ENCODE data around the gene CDH22. TPM values are rescaled to one million over a fixed set of nuclear protein-coding genes. Genes with fewer than 3 reads are reported as not detected.

CDH22 gene
- total RNA-seq, 1 donor from 2014 or later, result 0.18 TPM

- TF ChIP-seq, protein P1, sequence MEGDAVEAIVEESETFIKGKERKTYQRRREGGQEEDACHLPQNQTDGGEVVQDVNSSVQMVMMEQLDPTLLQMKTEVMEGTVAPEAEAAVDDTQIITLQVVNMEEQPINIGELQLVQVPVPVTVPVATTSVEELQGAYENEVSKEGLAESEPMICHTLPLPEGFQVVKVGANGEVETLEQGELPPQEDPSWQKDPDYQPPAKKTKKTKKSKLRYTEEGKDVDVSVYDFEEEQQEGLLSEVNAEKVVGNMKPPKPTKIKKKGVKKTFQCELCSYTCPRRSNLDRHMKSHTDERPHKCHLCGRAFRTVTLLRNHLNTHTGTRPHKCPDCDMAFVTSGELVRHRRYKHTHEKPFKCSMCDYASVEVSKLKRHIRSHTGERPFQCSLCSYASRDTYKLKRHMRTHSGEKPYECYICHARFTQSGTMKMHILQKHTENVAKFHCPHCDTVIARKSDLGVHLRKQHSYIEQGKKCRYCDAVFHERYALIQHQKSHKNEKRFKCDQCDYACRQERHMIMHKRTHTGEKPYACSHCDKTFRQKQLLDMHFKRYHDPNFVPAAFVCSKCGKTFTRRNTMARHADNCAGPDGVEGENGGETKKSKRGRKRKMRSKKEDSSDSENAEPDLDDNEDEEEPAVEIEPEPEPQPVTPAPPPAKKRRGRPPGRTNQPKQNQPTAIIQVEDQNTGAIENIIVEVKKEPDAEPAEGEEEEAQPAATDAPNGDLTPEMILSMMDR (IDR thresholded peaks at IDR 0.05; ENCODE audit: unreplicated experiment), result no peak
- Mint-ChIP-seq H3K9me3 (no peaks in the 10 kb centered on the region), H3K36me3 (no peaks in the 10 kb centered on the region), H3K4me1 (no peaks in the 10 kb centered on the region), H3K27ac (no peak overlapping the region), H3K4me3 (no peak overlapping the region), H3K27me3 (ENCODE audit: low read depth) (peaks cover 36% of the 10 kb centered on the region)
- peak; percentile 85 to 94 for DNase-seq (ENCODE audit: low spot score in 2 of 2, unreplicated experiment in 2 of 2)
These were observed 52.7 kb downstream of the CDH22 start for GRCh38 chr20:46255440-46256104.

DNA sequence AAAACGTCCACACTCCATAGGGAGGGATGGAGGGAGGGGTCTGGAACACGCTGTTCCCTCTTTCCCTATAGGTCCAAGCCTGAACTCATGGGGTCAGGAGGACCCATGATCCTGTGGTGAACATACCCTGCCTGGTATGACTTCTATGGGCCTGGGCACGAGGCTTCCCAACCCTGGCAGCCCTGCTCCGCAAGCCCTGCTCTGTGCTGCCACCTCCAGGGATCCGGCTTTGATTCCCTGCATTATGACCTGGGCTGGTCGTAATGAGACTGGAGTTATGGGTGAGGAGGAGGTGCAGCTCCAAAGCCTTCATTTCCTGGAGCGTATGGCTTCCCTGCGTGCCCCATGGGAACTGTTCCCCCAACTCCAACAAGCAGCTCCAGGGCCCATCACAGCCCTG is 54.9 kb downstream of the CDH22 start:
- Mint-ChIP-seq H3K4me1 (no peaks in the 10 kb centered on the region), H3K4me3 (no peak overlapping the region), H3K27me3 (ENCODE audit: low read depth) (peaks cover 58% of the 10 kb centered on the region), H3K9me3 (no peaks in the 10 kb centered on the region), H3K36me3 (no peaks in the 10 kb centered on the region), H3K27ac (no peak overlapping the region)
- no peak for DNase-seq (ENCODE audit: low spot score in 2 of 2, unreplicated experiment in 2 of 2)
- TF ChIP-seq, protein P1 (IDR thresholded peaks at IDR 0.05; ENCODE audit: unreplicated experiment), result no peak

DNA sequence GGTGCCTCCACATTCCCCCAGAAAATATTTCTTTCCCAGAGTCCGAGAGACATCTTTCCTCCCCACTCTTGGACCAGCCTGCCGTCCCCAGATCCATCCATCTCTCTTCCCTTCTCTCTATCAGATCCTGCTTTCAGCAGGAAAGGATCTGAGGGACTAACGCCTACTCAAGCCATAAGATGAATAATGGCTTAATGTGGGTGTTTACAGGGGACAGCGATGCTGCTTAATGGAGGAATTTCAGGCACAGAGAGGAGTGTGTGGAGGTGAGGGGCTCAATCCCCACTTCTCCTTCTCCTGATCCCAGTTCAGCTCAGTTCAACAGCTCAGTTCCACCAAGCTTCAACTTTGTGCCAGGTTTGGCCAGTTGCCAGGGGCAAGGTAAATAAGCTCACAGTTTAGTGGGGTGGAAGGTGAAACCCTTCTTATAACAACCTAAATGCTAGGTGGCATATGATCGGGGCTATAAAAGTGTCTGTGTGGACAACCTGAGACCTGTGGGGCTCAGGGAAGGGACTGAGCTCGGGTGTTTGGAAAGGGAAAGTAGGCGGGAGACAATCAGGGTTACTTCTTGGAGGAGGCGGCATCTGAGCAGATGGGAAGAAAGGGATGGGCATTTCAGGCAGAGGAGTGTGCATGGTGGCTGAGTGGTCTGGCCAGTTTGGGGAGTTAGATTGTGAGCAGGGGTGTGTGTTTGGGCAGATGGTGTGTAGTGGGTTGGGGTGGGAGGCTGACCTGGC is 55.8 kb downstream of the CDH22 start:
- Mint-ChIP-seq H3K4me3 (no peak overlapping the region), H3K9me3 (no peaks in the 10 kb centered on the region)
- DNase-seq (ENCODE audit: low spot score in 2 of 2, unreplicated experiment in 2 of 2), result no peak

GRCh38 chr20:46251211-46251673 is 57.1 kb downstream of the CDH22 start:
- Mint-ChIP-seq H3K36me3 (no peaks in the 10 kb centered on the region), H3K9me3 (no peaks in the 10 kb centered on the region), H3K4me3 (no peak overlapping the region), H3K27me3 (ENCODE audit: low read depth) (peaks cover 79% of the 10 kb centered on the region), H3K4me1 (no peaks in the 10 kb centered on the region), H3K27ac (no peak overlapping the region)
- TF ChIP-seq, protein P1 (IDR thresholded peaks at IDR 0.05; ENCODE audit: unreplicated experiment), result no peak
- no peak for DNase-seq (ENCODE audit: low spot score in 2 of 2, unreplicated experiment in 2 of 2)

More for the DNA sequence above, 55.8 kb downstream of the CDH22 start:
- Mint-ChIP-seq H3K4me1 (no peaks in the 10 kb centered on the region), H3K27ac (no peak overlapping the region), H3K27me3 (ENCODE audit: low read depth) (peaks cover 67% of the 10 kb centered on the region), H3K36me3 (no peaks in the 10 kb centered on the region)
- TF ChIP-seq, protein P1 (IDR thresholded peaks at IDR 0.05; ENCODE audit: unreplicated experiment), result no peak

- Mint-ChIP-seq H3K36me3 (no peaks in the 10 kb centered on the region), H3K4me3 (no peak overlapping the region), H3K27ac (no peak overlapping the region), H3K4me1 (no peaks in the 10 kb centered on the region), H3K27me3 (ENCODE audit: low read depth) (peaks cover 84% of the 10 kb centered on the region), H3K9me3 (no peaks in the 10 kb centered on the region)
- no peak for DNase-seq (ENCODE audit: low spot score in 2 of 2, unreplicated experiment in 2 of 2)
- TF ChIP-seq, protein P1 (IDR thresholded peaks at IDR 0.05; ENCODE audit: unreplicated experiment), result no peak
These were observed 57.5 kb downstream of the CDH22 start for GRCh38 chr20:46250772-46251171.

All from mesothelial cell of epicardium (in vitro differentiated cells).